ENCODE data around the gene EVA1A.

The EVA1A gene

GRCh38 chr2:75541430-75541829 lies 19.3 kb downstream of the EVA1A start:
- DNase-seq (ENCODE audit: low read depth in 2 of 2): no peak

GRCh38 chr2:75540994-75541393 lies 19.7 kb downstream of the EVA1A start:
- no peak for DNase-seq (ENCODE audit: low read depth in 2 of 2)

- no peak for DNase-seq (ENCODE audit: low read depth in 2 of 2)
Measured at GRCh38 chr2:75539955-75540716, 20.6 kb downstream of the EVA1A start.

GRCh38 chr2:75538521-75539490 lies 21.9 kb downstream of the EVA1A start:
- no peak for DNase-seq (ENCODE audit: low read depth in 2 of 2)

GRCh38 chr2:75537658-75538057 lies 23.1 kb downstream of the EVA1A start:
- DNase-seq (ENCODE audit: low read depth in 2 of 2): no peak

- DNase-seq (ENCODE audit: low read depth in 2 of 2): no peak
Measured at GRCh38 chr2:75533135-75533534, 27.6 kb downstream of the EVA1A start.

GRCh38 chr2:75532488-75532887 lies 28.3 kb downstream of the EVA1A start:
- DNase-seq (ENCODE audit: low read depth in 2 of 2): no peak

- DNase-seq (ENCODE audit: low read depth in 2 of 2): no peak
Measured at GRCh38 chr2:75528221-75528977, 32.3 kb downstream of the EVA1A start.

- DNase-seq (ENCODE audit: low read depth in 2 of 2): no peak
Measured at GRCh38 chr2:75527676-75528075, 33.1 kb downstream of the EVA1A start.

- no peak for DNase-seq (ENCODE audit: low read depth in 2 of 2)
Measured at GRCh38 chr2:75526842-75527241, 33.9 kb downstream of the EVA1A start.

- DNase-seq (ENCODE audit: low read depth in 2 of 2): no peak
Measured at GRCh38 chr2:75525434-75526310, 35.1 kb downstream of the EVA1A start.

GRCh38 chr2:75524276-75524911 lies 36.3 kb downstream of the EVA1A start:
- no peak for DNase-seq (ENCODE audit: low read depth in 2 of 2)

- DNase-seq (ENCODE audit: low read depth in 2 of 2): no peak
Measured at GRCh38 chr2:75523313-75524275, 37.1 kb downstream of the EVA1A start.

- no peak for DNase-seq (ENCODE audit: low read depth in 2 of 2)
Measured at GRCh38 chr2:75522543-75523312, 38.0 kb downstream of the EVA1A start.

GRCh38 chr2:75521225-75521872 lies 39.4 kb downstream of the EVA1A start:
- DNase-seq (ENCODE audit: low read depth in 2 of 2): no peak

GRCh38 chr2:75519843-75520242 lies 40.9 kb downstream of the EVA1A start:
- no peak for DNase-seq (ENCODE audit: low read depth in 2 of 2)

- DNase-seq (ENCODE audit: low read depth in 2 of 2): no peak
Measured at GRCh38 chr2:75518638-75519465, 41.9 kb downstream of the EVA1A start.
